ENCODE results near the gene BMP2K.
"Not testable (repeated sequence)": the region's sequence is repeated elsewhere in the genome, so short reads cannot be mapped to it uniquely, and the experiment has no call there.

BMP2K gene

DNA sequence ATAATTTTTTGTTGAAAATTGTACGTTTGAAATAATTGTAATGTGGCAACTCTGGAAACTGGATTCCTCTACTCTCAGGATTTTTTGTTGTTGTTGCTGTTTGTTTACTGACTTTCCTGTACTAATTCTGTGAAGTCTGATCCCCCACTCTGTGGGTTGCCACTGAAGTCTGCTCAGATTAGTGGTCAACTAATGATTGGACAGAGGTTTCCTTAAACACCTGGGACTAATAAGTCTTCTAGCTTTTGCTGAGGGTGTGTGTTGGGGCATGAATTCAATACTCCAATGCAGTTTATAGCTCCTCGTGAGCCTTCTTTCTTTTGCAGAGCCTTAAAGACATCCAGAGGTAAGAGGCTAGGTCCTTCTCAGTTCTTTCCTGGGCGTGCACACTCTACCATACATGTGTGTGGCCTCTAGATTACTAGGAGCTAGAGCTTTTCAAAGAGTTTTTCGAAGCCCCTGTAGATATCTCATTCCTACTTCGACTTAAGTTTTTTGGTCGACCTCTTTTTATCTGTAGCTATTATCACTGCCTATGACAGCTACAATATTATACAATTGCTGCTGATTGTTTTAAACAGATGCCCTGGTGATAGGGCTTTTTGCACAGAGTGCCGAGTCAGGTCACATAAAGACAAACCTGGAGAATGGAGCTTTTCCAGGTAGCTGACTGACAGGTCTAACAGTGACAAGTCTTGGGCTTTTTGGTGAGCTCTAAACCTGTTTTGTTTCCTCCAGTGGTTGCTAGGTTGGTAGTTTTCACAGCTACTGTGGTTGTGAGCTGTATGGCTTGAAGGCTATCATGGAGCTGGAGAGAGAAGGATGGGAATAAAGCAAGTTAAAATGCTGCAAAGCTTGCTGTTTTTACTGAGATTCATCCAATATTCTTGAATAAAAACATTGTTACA lies 34.0 kb downstream of the BMP2K start:
- ChIA-PET POLR2A (interaction anchor here (0.6 kb wide), 1 partner anchor 34 kb away, joined by 6 read pairs; the partner anchor contains the start of gene BMP2K), CTCF (interaction anchor here (0.7 to 1.8 kb wide), 7 partner anchors 9 to 56 kb away, joined by 3 to 5 read pairs (median 4); no protein-coding TSS in a partner anchor)
- DNase-seq (ENCODE audit: extremely low spot score): no peak
- TF ChIP-seq, protein P1, sequence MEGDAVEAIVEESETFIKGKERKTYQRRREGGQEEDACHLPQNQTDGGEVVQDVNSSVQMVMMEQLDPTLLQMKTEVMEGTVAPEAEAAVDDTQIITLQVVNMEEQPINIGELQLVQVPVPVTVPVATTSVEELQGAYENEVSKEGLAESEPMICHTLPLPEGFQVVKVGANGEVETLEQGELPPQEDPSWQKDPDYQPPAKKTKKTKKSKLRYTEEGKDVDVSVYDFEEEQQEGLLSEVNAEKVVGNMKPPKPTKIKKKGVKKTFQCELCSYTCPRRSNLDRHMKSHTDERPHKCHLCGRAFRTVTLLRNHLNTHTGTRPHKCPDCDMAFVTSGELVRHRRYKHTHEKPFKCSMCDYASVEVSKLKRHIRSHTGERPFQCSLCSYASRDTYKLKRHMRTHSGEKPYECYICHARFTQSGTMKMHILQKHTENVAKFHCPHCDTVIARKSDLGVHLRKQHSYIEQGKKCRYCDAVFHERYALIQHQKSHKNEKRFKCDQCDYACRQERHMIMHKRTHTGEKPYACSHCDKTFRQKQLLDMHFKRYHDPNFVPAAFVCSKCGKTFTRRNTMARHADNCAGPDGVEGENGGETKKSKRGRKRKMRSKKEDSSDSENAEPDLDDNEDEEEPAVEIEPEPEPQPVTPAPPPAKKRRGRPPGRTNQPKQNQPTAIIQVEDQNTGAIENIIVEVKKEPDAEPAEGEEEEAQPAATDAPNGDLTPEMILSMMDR (IDR thresholded peaks at IDR 0.05; ENCODE audit: control extremely low read depth, extremely low read depth, low read depth, missing control alignments): no peak

DNA sequence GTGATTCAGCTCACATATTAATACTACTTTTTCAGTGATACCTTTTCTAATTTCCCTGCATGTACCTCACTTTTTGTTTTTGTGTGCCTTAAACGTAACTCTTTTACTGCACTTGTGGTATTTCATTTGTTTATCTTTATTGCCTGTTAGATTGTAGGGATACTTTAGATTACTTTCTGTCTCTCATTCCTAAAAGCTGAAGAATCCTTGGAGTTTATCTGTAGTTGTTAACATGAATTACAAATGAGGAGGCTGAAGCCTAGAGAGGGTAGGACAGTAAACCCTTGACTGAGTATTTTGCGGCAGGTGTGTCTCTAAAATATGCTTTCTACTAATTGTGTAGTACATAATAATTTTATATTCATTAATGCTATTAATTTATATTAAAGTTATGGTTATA lies 34.9 kb downstream of the BMP2K start:
- ChIA-PET CTCF (interaction anchor here (0.7 to 1.8 kb wide), 6 partner anchors 17 to 55 kb away, joined by 3 to 5 read pairs (median 4); no protein-coding TSS in a partner anchor), POLR2A (interaction anchor here (0.6 kb wide), 1 partner anchor 35 kb away, joined by 6 read pairs; the partner anchor contains the start of gene BMP2K)
- TF ChIP-seq, protein P1 (IDR thresholded peaks at IDR 0.05; ENCODE audit: control extremely low read depth, extremely low read depth, low read depth, missing control alignments): no peak
- DNase-seq (ENCODE audit: extremely low spot score): no peak

DNA sequence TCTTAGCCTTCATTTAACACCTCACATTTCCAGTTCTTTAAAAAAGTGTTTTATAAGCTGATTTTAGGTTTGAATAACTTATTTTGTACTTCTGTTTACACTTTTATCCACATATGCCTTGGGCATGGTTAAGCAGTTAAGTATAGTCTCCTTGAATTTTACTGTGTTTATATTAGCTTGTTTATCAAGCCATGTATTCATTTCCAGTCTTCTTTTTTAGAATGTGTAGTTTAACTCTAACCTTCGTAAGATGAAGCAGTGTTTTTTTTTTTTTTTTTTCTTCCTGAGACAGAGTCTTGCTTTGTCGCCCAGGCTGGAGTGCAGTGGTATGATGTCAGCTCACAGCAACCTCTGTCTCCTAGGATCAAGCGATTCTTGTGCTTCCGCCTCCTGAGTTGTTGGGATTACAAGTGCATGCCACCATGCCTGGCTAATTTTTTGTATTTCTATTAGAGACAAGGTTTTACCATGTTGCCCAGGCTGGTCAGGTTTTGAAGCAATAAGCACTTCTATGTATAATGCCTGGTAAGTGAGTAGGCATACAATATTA lies 42.5 kb downstream of the BMP2K start:
- no peak for DNase-seq (ENCODE audit: extremely low spot score)
- ChIA-PET POLR2A (no interaction called here), CTCF (interaction anchor here (1.1 to 1.6 kb wide), 2 partner anchors 18 to 174 kb away, joined by 3 to 4 read pairs; no protein-coding TSS in a partner anchor)
- TF ChIP-seq, protein P1 (IDR thresholded peaks at IDR 0.05; ENCODE audit: control extremely low read depth, extremely low read depth, low read depth, missing control alignments): no peak

DNA sequence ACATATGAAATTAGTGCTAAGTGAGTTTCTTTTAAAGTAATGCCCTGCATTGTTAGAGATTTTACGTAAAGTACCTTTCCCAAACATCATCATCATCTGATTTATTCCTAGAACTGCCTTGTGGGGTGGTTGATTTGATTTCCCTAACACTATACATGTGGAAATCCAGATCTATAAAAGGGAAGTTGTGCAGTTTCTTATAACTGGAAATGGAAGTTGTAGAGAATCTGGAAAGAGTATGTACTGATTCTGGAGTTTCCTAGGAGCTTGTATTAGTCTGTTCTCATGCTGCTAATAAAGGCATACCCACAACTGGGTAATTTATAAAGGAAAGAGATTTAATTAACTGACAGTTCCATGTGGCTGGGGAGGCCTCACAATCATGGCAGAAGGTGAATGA lies 47.9 kb downstream of the BMP2K start:
- CTCF ChIA-PET: interaction anchor here (1.4 kb wide), 1 partner anchor 13 kb away, joined by 3 read pairs; no protein-coding TSS in a partner anchor
- POLR2A ChIA-PET: no interaction called here
- TF ChIP-seq, protein P1 (IDR thresholded peaks at IDR 0.05; ENCODE audit: control extremely low read depth, extremely low read depth, low read depth, missing control alignments): no peak
- no peak for DNase-seq (ENCODE audit: extremely low spot score)

DNA sequence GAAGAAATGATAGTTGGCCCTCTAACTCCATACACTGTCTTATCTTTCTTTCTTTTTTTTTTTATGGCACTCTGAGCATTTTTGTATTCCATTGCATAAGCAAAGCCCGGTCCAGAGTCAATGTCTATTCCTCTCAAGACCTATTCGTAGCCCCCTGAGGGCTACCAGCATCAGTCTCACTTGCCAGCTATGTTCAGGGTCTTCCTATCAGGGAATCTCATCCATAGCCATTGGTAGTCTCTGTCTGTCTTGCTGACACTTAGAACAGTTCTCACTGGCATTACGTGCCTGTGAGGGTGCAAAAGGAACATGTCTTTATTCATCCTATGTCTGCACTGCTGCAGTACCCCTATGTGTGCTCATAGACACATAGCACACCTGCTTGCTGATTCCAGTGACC lies 51.0 kb downstream of the BMP2K start:
- CTCF ChIA-PET: no interaction called here
- no peak for DNase-seq (ENCODE audit: extremely low spot score)
- POLR2A ChIA-PET: no interaction called here
- TF ChIP-seq, protein P1 (IDR thresholded peaks at IDR 0.05; ENCODE audit: control extremely low read depth, extremely low read depth, low read depth, missing control alignments): no peak

DNA sequence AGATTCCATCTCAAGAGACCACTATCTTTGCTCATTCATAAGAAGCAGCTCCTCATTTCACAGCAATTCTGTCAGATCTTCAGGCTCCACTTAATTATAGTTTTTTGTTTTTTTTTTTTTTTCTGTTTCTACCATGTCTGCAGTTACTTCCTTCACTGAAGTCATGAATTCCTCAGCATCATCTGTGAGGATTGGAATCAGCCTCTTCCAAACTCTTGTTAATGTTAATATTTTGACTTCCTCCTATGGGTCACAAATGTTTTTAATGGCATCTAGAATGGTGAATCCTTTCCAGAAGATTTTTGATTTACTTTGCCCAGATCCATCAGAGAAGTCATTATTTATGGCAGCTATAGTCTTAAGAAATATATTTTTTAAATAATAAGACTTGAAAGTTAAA lies 53.1 kb downstream of the BMP2K start:
- DNase-seq (ENCODE audit: extremely low spot score): no peak
- ChIA-PET POLR2A (no interaction called here), CTCF (interaction anchor here (1.6 kb wide), 1 partner anchor 9 kb away, joined by 5 read pairs; no protein-coding TSS in a partner anchor)
- TF ChIP-seq, protein P1 (IDR thresholded peaks at IDR 0.05; ENCODE audit: control extremely low read depth, extremely low read depth, low read depth, missing control alignments): no peak

DNA sequence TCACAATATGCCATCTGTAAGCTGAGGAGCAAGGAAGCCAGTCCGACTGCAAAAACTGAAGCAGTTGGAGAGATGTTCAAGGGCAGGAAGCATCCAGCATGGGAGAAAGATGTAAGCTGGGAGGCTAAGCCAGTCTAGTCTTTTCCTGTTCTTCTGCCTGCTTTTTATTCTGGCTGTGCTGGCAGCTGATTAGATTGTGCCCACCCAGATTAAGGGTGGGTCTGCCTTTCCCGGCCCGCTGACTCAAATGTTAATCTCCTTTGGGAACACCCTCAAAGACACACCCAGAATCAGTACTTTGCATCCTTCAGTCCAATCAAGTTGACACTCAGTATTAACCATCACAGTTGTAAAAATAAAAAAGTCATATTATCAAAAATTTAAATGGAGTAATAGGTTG lies 63.5 kb downstream of the BMP2K start:
- POLR2A ChIA-PET; DNase-seq (ENCODE audit: extremely low spot score): not testable (repeated sequence)
- CTCF ChIA-PET: interaction anchor here (0.8 to 1.5 kb wide), 5 partner anchors 9 to 178 kb away, joined by 3 to 5 read pairs (median 3); no protein-coding TSS in a partner anchor

DNA sequence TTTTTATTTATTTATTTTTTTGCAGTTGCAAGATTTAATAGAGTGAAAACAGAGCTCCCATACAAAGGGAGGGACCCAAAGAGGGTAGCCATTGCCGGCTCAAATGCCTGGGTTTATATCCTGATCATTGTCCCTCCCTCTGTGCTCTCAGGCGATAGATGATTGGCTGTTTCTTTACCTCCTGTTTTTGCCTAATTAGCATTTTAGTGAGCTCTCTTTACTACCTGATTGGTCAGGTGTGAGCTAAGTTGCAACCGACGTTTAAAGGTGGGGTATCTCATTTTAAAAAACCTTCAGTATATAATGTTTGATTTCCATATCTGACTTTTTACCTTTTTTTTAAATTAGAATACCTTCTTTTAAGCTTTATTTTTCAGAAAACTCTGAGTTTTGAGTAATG lies 64.1 kb downstream of the BMP2K start:
- CTCF ChIA-PET: interaction anchor here (0.8 to 1.5 kb wide), 3 partner anchors 23 to 178 kb away, joined by 3 read pairs; no protein-coding TSS in a partner anchor
- POLR2A ChIA-PET; DNase-seq (ENCODE audit: extremely low spot score): not testable (repeated sequence)

Data from GM10248 (cell line).